Spleen (tissue), 11 donors: ENCODE measurements around the gene PZP. TPM values are rescaled to one million over a fixed set of nuclear protein-coding genes. Genes with fewer than 3 reads are reported as not detected.
"Not testable (repeated sequence)": the region's sequence is repeated elsewhere in the genome, so short reads cannot be mapped to it uniquely, and the experiment has no call there.

ENCODE experiments used
- DNase-seq: peaks from one replicate; pipeline ENCODE4 v3.0.0-alpha.2; 2020
- H3K27ac ChIP-seq, 8 donors: fragments of 200-600 bp; sonication (generic) in 7 of 8; 1 replicate in 4 of 8; 2 replicates in 4 of 8; pipeline versions ENCODE4 v1.5.0 to v1.8.0; 2016 to 2021; ENCODE audit warnings: inconsistent platforms in 4 of 8, mild to moderate bottlenecking in 4 of 8, moderate library complexity in 1 of 8
- H3K27me3 ChIP-seq, 7 donors: fragments of 200-600 bp; sonication (generic) in 6 of 7; replicated peaks in 1 of 7; 1 replicate in 4 of 7; 2 replicates in 3 of 7; pipeline versions ENCODE4 v1.5.0 to v1.8.0; 2016 to 2021; ENCODE audit warnings: inconsistent platforms in 3 of 7, mild to moderate bottlenecking in 1 of 7
- H3K36me3 ChIP-seq, 6 donors: fragments of 200-600 bp; sonication (generic) in 5 of 6; 1 replicate in 4 of 6; 2 replicates in 2 of 6; pipeline versions ENCODE4 v1.5.0 to v1.8.0; 2016 to 2021; ENCODE audit warnings: inconsistent platforms in 2 of 6
- H3K4me1 ChIP-seq, 6 donors: fragments of 200-600 bp; sonication (generic) in 5 of 6; 1 replicate in 3 of 6; 2 replicates in 3 of 6; pipeline versions ENCODE4 v1.5.0 to v1.8.0; 2016 to 2021; ENCODE audit warnings: inconsistent platforms in 3 of 6
- H3K4me3 ChIP-seq, 8 donors: fragments of 200-600 bp; sonication (generic) in 7 of 8; 1 replicate in 4 of 8; 2 replicates in 4 of 8; pipeline versions ENCODE4 v1.5.0 to v1.8.0; 2016 to 2021; ENCODE audit warnings: inconsistent platforms in 4 of 8, mild to moderate bottlenecking in 4 of 8, moderate library complexity in 2 of 8
- H3K9me3 ChIP-seq, 8 donors: fragments of 200-600 bp; sonication (generic) in 7 of 8; 1 replicate in 4 of 8; 2 replicates in 4 of 8; pipeline versions ENCODE4 v1.5.0 to v1.8.0; 2016 to 2021; ENCODE audit warnings: inconsistent platforms in 4 of 8
- CTCF ChIP-seq, 11 experiments: fragments of 200-600 bp in 7 of 11; fragments of 450-650 bp in 4 of 11; sonication (generic) in 4 of 11; IDR thresholded peaks in 8 of 11; conservative IDR thresholded peaks in 3 of 11; 1 replicate in 7 of 11; 2 replicates in 4 of 11; pipeline versions ENCODE4 v1.4.0 to v1.8.0; 2016 to 2021; ENCODE audit warnings: antibody characterized with exemption in 11 of 11, inconsistent platforms in 4 of 11, mild to moderate bottlenecking in 1 of 11
- POLR2A ChIP-seq, 3 donors: fragments of 450-650 bp; IDR thresholded peaks; one replicate each; pipeline ENCODE4 v1.5.1; 2017; ENCODE audit warnings: antibody characterized with exemption in 3 of 3, mild to moderate bottlenecking in 1 of 3
- POLR2AphosphoS5 ChIP-seq, 3 donors: sonication (generic); formaldehyde crosslinking; IDR thresholded peaks; one replicate each; pipeline ENCODE4 v1.5.1; 2017; ENCODE audit warnings: antibody characterized with exemption in 3 of 3
- WGBS, 5 donors: extraction: QIAGEN DNeasy Blood & Tissue Kit in 3 of 5; methylation state at CpG; one replicate each; pipeline versions ENCODE4 v1.1.5 to v1.1.7; 2013 to 2018; 5-methylcytosine and 5-hydroxymethylcytosine counted together
- intact Hi-C: fragments of 100-400 bp; cut with DNase I; formaldehyde crosslinking; loops from one replicate; pipeline ENCODE4 v1.15.0; 2023; ENCODE audit warnings: low total_unique reads
- polyA plus RNA-seq, 3 donors: library from polyadenylated mRNA; stranded (reverse); fragments of 200-250 nt; gene quantifications; one replicate each; pipeline ENCODE4 v1.2.1, GENCODE V29; 2013
- total RNA-seq, 7 donors: library from RNA; depleted of rRNA in 3 of 7; stranded (reverse); fragments of >200 nt in 3 of 7; fragmentation: NEBNext Ultra II Directional in 4 of 7; extraction: Animal tissue kit (Norgen Biotek cat#: 25700) in 4 of 7; gene quantifications; one replicate each; pipeline versions ENCODE4 v1.1.0 to v1.2.1, GENCODE V29; 2016 to 2021
- donor health status: healthy with polysubstance abuse.
- donor health status: DM: no; HTN: no; CAD: no; lungs with moderate emphysema.
- donor health status: DM: no; HTN: no; CAD: no.
- donor health status: Bipolar disorder and iron deficiency.
- donor health status: healthy.
- donor health status: DM: no; HTN: no; CAD: no.
- donor health status: DM: yes; HTN: yes; CAD: no.

Gene PZP
- total and polyA plus RNA-seq, 10 donors, result 0.06 to 3.0 (median 0.92) TPM

GRCh38 chr12:9169979-9170634, 38.1 kb downstream of the PZP start:
- intact Hi-C loops, result no loop called here
- H3K27me3 ChIP-seq, result no peaks in the 10 kb centered on the region
- peaks cover 0 to 7% (median 0%) of the 10 kb centered on the region in 8 donors for H3K9me3 ChIP-seq
- H3K27ac ChIP-seq, result peak overlapping the region in 5 of 8 donors; percentile 15 to 51 (median 35)
- no peak for DNase-seq
- H3K4me3 ChIP-seq, result no peak overlapping the region
- H3K36me3 ChIP-seq, result peaks cover 0 to 8% (median 0%) of the 10 kb centered on the region in 6 donors
- WGBS, 5 donors, result 68 to 83% (median 75%) methylated on average over 8 to 11 of the region's 11 CpGs
- H3K4me1 ChIP-seq, result peaks cover 0 to 9% (median 0%) of the 10 kb centered on the region in 6 donors
- peak in 1 of 3 donors; percentile 71 for TF ChIP-seq POLR2AphosphoS5 (IDR thresholded peaks at IDR 0.05)
- no peak for TF ChIP-seq POLR2A (IDR thresholded peaks at IDR 0.05)
- no peak for TF ChIP-seq CTCF (IDR thresholded peaks at IDR 0.05 in 8 of 11, conservative IDR thresholded peaks at IDR 0.05 in 3 of 11)

GRCh38 chr12:9167345-9167744, 40.9 kb downstream of the PZP start:
- H3K4me1 ChIP-seq, result peaks cover 0 to 16% (median 0%) of the 10 kb centered on the region in 6 donors
- H3K27ac ChIP-seq, H3K4me3 ChIP-seq, DNase-seq, H3K36me3 ChIP-seq, H3K27me3 ChIP-seq, H3K9me3 ChIP-seq, intact Hi-C loops: not testable (repeated sequence)
- TF ChIP-seq POLR2AphosphoS5 (IDR thresholded peaks at IDR 0.05), result peak in 1 of 3 donors; percentile 34
- WGBS, 5 donors, result 65 to 76% (median 73%) methylated on average over 3 to 5 of the region's 5 CpGs

GRCh38 chr12:9163392-9163791, 44.8 kb downstream of the PZP start:
- no peak for TF ChIP-seq CTCF (IDR thresholded peaks at IDR 0.05 in 8 of 11, conservative IDR thresholded peaks at IDR 0.05 in 3 of 11)
- no peak for TF ChIP-seq POLR2AphosphoS5 (IDR thresholded peaks at IDR 0.05)
- TF ChIP-seq POLR2A (IDR thresholded peaks at IDR 0.05), result no peak
- no peak for DNase-seq
- no peaks in the 10 kb centered on the region for H3K36me3 ChIP-seq
- 61 to 81% (median 74%) methylated on average over 5 of the region's 5 CpGs for WGBS, 5 donors
- peaks cover 0 to 7% (median 0%) of the 10 kb centered on the region in 6 donors for H3K4me1 ChIP-seq
- H3K27ac ChIP-seq, result peak overlapping the region in 6 of 8 donors; percentile 16 to 66 (median 32)
- no peak overlapping the region for H3K4me3 ChIP-seq
- intact Hi-C loops, result no loop called here
- H3K9me3 ChIP-seq, result no peaks in the 10 kb centered on the region
- H3K27me3 ChIP-seq, result no peaks in the 10 kb centered on the region

GRCh38 chr12:9156119-9156518, 52.1 kb downstream of the PZP start:
- Histone ChIP-seq H3K27ac (no peak overlapping the region), H3K9me3 (no peaks in the 10 kb centered on the region), H3K4me3 (no peak overlapping the region), H3K4me1 (no peaks in the 10 kb centered on the region), H3K36me3 (no peaks in the 10 kb centered on the region), H3K27me3 (no peaks in the 10 kb centered on the region)
- DNase-seq, result no peak
- WGBS, 5 donors, result 85 to 94% (median 89%) methylated on average over 4 of the region's 4 CpGs
- TF ChIP-seq CTCF (IDR thresholded peaks at IDR 0.05 in 8 of 11, conservative IDR thresholded peaks at IDR 0.05 in 3 of 11) (no peak), POLR2A (IDR thresholded peaks at IDR 0.05) (no peak), POLR2AphosphoS5 (IDR thresholded peaks at IDR 0.05) (no peak)
- intact Hi-C loops, result no loop called here
